IPS-18c (cell line): Measurements from ENCODE around the gene PRSS22.

Source experiments
- H3K4me3 ChIP-seq: 2 replicates; pipeline ENCODE4 v1.7.0; 2013; ENCODE audit warnings: low read depth, mild to moderate bottlenecking, low read length, moderate library complexity; ENCODE audit not compliant: insufficient read depth
- H3K9me3 ChIP-seq: one replicate; pipeline ENCODE4 v1.6.1; 2013; ENCODE audit warnings: mild to moderate bottlenecking, low read length, moderate library complexity; ENCODE audit not compliant: control insufficient read depth, insufficient read depth

Gene PRSS22

GRCh38 chr16:2839650-2840450, 18.1 kb downstream of the PRSS22 start:
- no peak overlapping the region for H3K4me3 ChIP-seq
- H3K9me3 ChIP-seq, result peaks cover 2% of the 10 kb centered on the region

GRCh38 chr16:2838928-2839327, 19.0 kb downstream of the PRSS22 start:
- H3K9me3 ChIP-seq, result peaks cover 2% of the 10 kb centered on the region
- H3K4me3 ChIP-seq, result no peak overlapping the region

GRCh38 chr16:2836646-2837508, 21.1 kb downstream of the PRSS22 start:
- Histone ChIP-seq H3K4me3 (no peak overlapping the region), H3K9me3 (no peaks in the 10 kb centered on the region)

- Histone ChIP-seq H3K9me3 (no peaks in the 10 kb centered on the region), H3K4me3 (no peak overlapping the region; the same call in 1 of the 2 replicates)
Observed at GRCh38 chr16:2835638-2836493, 22.1 kb downstream of the PRSS22 start.

GRCh38 chr16:2834968-2835367, 23.0 kb downstream of the PRSS22 start:
- Histone ChIP-seq H3K9me3 (no peaks in the 10 kb centered on the region), H3K4me3 (no peak overlapping the region)

- H3K9me3 ChIP-seq, result no peaks in the 10 kb centered on the region
- no peak overlapping the region for H3K4me3 ChIP-seq
Observed at GRCh38 chr16:2833776-2834175, 24.2 kb downstream of the PRSS22 start.

- H3K4me3 ChIP-seq, result no peak overlapping the region
- no peaks in the 10 kb centered on the region for H3K9me3 ChIP-seq
Observed at GRCh38 chr16:2831203-2831602, 26.8 kb downstream of the PRSS22 start.

GRCh38 chr16:2830355-2830695, 27.6 kb downstream of the PRSS22 start:
- H3K9me3 ChIP-seq, result no peaks in the 10 kb centered on the region
- no peak overlapping the region for H3K4me3 ChIP-seq

- Histone ChIP-seq H3K4me3 (no peak within 1 kb of the TSS), H3K9me3 (no peaks in the 10 kb centered on the region)
Observed at GRCh38 chr16:2829501-2830354, 28.2 kb downstream of the PRSS22 start, which contains the start of gene ZG16B. TSS of gene ZG16B (plus strand) at chr16:2830303. CDS start at chr16:2830442, 139 bp downstream.

GRCh38 chr16:2828876-2829430, 29.0 kb downstream of the PRSS22 start:
- Histone ChIP-seq H3K9me3 (no peaks in the 10 kb centered on the region), H3K4me3 (no peak overlapping the region)

- no peaks in the 10 kb centered on the region for H3K9me3 ChIP-seq
- no peak overlapping the region for H3K4me3 ChIP-seq
Observed at GRCh38 chr16:2828521-2828840, 29.5 kb downstream of the PRSS22 start.

GRCh38 chr16:2827831-2828520, 30.0 kb downstream of the PRSS22 start:
- no peak overlapping the region for H3K4me3 ChIP-seq

GRCh38 chr16:2827374-2827791, 30.6 kb downstream of the PRSS22 start:
- no peak overlapping the region for H3K4me3 ChIP-seq
- H3K9me3 ChIP-seq, result no peaks in the 10 kb centered on the region

More at GRCh38 chr16:2827831-2828520, 30.0 kb downstream of the PRSS22 start:
- H3K9me3 ChIP-seq, result no peaks in the 10 kb centered on the region

- Histone ChIP-seq H3K9me3 (no peaks in the 10 kb centered on the region), H3K4me3 (no peak overlapping the region)
Observed at GRCh38 chr16:2826591-2827373, 31.2 kb downstream of the PRSS22 start.

GRCh38 chr16:2825906-2826305, 32.1 kb downstream of the PRSS22 start:
- H3K4me3 ChIP-seq, result no peak overlapping the region
- no peaks in the 10 kb centered on the region for H3K9me3 ChIP-seq
